ENCODE data around the gene HMGN3. TPM values are rescaled to one million over a fixed set of nuclear protein-coding genes. Genes with fewer than 3 reads are reported as not detected.

Gene HMGN3
- polyA plus RNA-seq, 1 donor from 2014 or later, result 121 TPM

Other genes starting within 250 kb of the HMGN3 start
- gene PHIP, start 156.4 kb downstream of the HMGN3 start, polyA plus RNA-seq, result 44.5 and 50.8 TPM in 2 replicates